ENCODE data around the gene AP2M1.

DNA sequence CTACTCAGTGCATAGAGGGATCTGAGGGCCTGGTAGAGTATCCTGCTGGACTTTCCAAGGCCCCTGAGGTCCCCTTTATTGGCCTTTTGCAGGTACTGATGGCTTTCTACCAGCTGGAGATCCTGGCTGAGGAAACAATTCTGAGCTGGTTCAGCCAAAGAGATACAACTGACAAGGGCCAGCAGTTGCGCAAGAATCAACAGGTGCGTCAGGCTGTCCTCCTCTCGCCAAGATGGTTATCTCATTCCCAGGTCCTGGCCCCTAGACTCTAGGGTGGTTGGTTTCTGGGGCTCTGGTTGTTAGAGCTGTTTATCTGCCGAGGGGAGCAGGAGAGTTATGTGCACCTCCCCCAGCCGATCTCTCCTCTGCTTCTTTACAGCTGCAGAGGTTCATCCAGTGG, 30.1 kb upstream of the AP2M1 start:
- TF ChIP-seq, protein P1, sequence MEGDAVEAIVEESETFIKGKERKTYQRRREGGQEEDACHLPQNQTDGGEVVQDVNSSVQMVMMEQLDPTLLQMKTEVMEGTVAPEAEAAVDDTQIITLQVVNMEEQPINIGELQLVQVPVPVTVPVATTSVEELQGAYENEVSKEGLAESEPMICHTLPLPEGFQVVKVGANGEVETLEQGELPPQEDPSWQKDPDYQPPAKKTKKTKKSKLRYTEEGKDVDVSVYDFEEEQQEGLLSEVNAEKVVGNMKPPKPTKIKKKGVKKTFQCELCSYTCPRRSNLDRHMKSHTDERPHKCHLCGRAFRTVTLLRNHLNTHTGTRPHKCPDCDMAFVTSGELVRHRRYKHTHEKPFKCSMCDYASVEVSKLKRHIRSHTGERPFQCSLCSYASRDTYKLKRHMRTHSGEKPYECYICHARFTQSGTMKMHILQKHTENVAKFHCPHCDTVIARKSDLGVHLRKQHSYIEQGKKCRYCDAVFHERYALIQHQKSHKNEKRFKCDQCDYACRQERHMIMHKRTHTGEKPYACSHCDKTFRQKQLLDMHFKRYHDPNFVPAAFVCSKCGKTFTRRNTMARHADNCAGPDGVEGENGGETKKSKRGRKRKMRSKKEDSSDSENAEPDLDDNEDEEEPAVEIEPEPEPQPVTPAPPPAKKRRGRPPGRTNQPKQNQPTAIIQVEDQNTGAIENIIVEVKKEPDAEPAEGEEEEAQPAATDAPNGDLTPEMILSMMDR (IDR thresholded peaks at IDR 0.05): no peak
- no peak for TF ChIP-seq POLR2A (IDR thresholded peaks at IDR 0.05)
